Measurements from ENCODE around the gene HOXB4. TPM values are rescaled to one million over a fixed set of nuclear protein-coding genes. Genes with fewer than 3 reads are reported as not detected.
A peak's percentile ranks its signal among the peaks of the same experiment; 100 is the strongest.

HOXB4 gene
- total and polyA plus RNA-seq, 8 donors = 0.45 to 5.1 (median 2.1) TPM; not detected in 2

DNA sequence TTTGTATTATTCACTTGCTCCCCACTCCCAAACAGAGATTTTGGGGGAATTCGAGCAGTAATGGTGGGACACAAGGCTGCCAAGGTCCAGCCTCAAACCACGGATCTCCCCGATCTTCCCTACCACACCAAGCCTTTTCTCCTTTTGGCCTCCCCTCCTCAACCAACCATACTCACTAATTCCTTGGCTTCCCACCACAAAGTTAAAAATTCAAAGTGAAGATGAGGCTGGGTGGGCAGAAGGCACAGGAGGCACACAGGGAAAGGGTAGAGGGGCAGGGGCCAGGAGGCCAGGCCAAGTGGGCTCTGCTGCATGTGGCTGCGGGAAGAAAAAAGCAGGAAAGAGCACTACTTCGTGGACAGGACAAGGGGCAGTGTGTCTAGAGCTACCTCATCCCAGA is 15.2 kb downstream of the HOXB4 start:
- TF ChIP-seq POLR2AphosphoS5 (IDR thresholded peaks at IDR 0.05) (no peak), POLR2A (IDR thresholded peaks at IDR 0.05) (no peak), EP300 (IDR thresholded peaks at IDR 0.05) (no peak)
- TF ChIP-seq, protein P1, sequence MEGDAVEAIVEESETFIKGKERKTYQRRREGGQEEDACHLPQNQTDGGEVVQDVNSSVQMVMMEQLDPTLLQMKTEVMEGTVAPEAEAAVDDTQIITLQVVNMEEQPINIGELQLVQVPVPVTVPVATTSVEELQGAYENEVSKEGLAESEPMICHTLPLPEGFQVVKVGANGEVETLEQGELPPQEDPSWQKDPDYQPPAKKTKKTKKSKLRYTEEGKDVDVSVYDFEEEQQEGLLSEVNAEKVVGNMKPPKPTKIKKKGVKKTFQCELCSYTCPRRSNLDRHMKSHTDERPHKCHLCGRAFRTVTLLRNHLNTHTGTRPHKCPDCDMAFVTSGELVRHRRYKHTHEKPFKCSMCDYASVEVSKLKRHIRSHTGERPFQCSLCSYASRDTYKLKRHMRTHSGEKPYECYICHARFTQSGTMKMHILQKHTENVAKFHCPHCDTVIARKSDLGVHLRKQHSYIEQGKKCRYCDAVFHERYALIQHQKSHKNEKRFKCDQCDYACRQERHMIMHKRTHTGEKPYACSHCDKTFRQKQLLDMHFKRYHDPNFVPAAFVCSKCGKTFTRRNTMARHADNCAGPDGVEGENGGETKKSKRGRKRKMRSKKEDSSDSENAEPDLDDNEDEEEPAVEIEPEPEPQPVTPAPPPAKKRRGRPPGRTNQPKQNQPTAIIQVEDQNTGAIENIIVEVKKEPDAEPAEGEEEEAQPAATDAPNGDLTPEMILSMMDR (IDR thresholded peaks at IDR 0.05) = no peak
- no peaks in the 10 kb centered on the region for H3K9me3 ChIP-seq
- H3K4me3 ChIP-seq = peak overlapping the region in 2 of 4 donors; percentile 39 to 46
- intact Hi-C loops (cut with DNase I; ENCODE audit: low total_unique reads) = no loop called here
- H3K27me3 ChIP-seq = peaks cover 0 to 90% (median 28%) of the 10 kb centered on the region in 3 donors
- 42 to 52% (median 50%) methylated on average over 5 of the region's 5 CpGs for WGBS, 5 donors
- peak overlapping the region in 3 of 5 donors; percentile 93 to 95 (median 93) for H3K27ac ChIP-seq
- H3K36me3 ChIP-seq = no peaks in the 10 kb centered on the region
- peaks cover 45 to 99% (median 73%) of the 10 kb centered on the region in 4 donors for H3K4me1 ChIP-seq
- DNase-seq = no peak

DNA sequence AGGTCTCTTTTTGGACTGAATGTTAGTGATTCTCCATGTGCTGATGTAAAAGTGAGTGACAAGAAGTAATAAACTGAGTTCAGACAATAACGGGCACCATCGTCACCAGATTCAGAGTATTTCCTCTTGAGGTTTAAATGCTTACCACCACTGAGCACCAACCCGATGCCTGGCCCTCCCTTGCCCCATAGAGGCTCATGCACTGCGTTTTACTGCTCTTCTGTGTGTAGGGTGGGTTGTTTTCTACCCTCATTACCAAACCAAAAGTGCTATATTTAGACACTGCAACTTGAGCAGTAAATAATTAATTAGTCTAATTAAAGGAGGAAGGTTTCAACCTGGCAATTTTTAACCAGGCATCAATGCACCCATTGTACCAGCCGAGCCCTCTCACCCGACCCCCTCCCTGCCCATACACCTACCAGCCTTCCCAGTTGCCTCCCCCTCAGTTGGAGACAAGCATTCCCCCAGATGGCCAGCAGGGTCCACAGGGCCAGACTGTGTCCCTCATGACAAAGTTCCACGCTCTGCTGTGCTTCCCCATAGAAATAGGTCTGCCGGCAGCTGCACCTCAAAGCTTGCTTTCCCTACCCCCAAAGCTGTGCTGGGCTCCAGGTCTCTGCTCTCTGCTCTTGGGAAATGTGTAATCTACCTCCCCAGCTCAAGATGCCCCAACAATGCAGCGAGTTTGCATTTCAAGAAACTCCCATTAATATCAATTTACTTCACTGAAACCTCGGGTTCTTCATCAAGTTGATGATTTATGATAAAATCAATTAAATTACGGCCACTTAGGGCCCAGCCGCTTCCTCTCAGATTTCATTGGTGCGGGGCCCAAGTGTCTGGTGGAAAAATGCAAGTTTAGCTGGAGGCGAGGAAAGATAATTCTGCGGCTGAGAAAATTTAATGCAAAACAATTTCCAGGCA is 16.0 kb downstream of the HOXB4 start:
- Histone ChIP-seq H3K4me1 (peaks cover 45 to 99% (median 74%) of the 10 kb centered on the region in 4 donors), H3K4me3 (no peak overlapping the region), H3K9me3 (no peaks in the 10 kb centered on the region), H3K27ac (peak overlapping the region in 3 of 5 donors; percentile 93 to 95 (median 93)), H3K27me3 (peaks cover 0 to 90% (median 28%) of the 10 kb centered on the region in 3 donors), H3K36me3 (no peaks in the 10 kb centered on the region)
- intact Hi-C loops (cut with DNase I; ENCODE audit: low total_unique reads) = no loop called here
- 42 to 61% (median 53%) methylated on average over 15 of the region's 15 CpGs for WGBS, 5 donors
- TF ChIP-seq POLR2AphosphoS5 (IDR thresholded peaks at IDR 0.05) (no peak), POLR2A (IDR thresholded peaks at IDR 0.05) (no peak)
- TF ChIP-seq, protein P1 (IDR thresholded peaks at IDR 0.05) = peak in 2 of 7 experiments; percentile 11 to 16
- DNase-seq = no peak

DNA sequence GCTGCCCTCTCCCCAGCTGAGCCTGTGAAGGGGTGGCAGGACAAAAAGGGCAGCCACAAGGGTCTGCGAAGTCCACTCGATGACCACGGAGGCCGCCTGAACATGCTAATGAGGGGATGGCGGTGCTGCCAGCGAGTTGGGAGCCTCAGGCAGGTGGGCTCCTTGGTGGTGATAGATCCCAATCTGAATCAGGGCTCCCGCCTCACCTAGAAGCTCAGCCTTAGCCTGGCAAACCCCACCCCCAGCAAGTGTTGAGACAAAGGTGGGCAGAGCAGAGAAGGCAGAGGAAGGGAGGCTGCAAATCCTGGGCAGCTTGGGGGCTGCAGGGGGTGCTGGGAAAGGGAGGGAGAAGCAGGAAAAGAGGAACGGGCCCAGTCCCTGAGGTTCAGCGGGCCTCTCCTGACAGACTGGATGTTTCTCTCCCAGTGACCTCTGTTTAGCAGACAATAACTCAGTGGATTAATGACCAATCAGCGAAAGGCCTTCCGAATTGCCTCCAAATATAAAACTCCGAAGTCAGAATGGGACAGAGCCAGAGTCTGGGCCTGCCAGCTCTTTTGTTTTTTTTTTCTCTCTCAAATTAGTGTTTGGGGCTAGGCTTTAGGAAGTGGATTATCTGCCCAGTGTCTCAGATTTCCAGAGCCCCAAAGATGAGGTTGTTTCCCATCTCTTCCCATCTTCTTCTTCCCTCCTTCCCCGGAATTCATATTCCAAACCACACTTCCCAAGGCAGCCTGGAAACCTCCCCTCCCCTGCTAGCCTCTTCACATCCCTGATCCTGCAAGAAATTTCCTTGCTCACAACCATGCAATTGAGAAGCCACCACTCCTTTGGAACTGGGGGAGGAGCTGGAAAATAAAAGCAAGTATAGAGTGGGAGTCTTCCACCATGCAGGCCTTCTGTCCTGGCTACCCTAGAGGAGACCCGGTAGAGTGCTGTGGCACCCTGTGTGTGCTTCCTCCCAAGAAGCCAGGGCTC is 18.0 kb downstream of the HOXB4 start:
- peaks cover 48 to 99% (median 73%) of the 10 kb centered on the region in 4 donors for H3K4me1 ChIP-seq
- intact Hi-C loops (cut with DNase I; ENCODE audit: low total_unique reads) = no loop called here
- TF ChIP-seq EP300 (IDR thresholded peaks at IDR 0.05) (no peak), POLR2A (IDR thresholded peaks at IDR 0.05) (no peak)

DNA sequence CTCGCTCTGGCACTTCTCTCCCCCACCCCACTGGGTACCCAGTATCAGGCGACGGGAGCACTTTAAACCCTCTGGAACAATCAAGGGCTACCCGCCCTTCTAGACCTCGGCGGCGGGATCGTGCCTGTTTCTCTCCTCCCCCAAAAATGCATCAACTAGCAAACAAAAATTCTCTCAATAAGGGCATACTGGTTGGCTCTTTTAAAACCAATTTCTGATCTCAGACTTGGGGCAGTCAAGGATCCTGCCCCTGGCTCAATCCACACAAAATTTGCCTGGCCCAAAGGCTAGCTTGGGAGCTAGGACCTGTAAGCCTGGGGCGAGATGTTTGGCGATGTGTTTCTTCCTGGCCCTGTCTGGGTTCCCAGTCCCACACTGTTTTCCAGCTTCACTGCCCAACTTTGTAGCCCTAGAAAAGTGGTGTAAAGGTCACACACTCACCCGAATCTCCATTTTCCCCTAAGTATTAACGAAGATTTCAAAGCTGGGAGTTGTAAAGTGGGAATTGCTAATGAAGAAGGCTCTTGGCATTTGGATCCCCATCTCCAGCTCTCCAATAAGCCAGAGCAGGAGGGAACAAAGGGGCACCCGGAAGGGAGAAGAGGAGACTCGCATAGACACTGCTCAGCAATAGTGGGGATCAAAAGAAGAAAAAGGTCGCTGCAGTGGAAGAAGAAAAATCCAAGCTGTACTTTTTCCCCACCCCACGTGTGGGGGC is 18.9 kb downstream of the HOXB4 start:
- Histone ChIP-seq H3K4me1 (peaks cover 42 to 96% (median 68%) of the 10 kb centered on the region in 4 donors), H3K4me3 (no peak overlapping the region), H3K27ac (peak overlapping the region; percentile 51 to 95 (median 93)), H3K9me3 (no peaks in the 10 kb centered on the region), H3K27me3 (peaks cover 0 to 90% (median 34%) of the 10 kb centered on the region in 3 donors), H3K36me3 (no peaks in the 10 kb centered on the region)
- 50 to 66% (median 60%) methylated on average over 16 of the region's 16 CpGs for WGBS, 5 donors
- intact Hi-C loops (cut with DNase I; ENCODE audit: low total_unique reads) = no loop called here
- TF ChIP-seq, protein P1 (IDR thresholded peaks at IDR 0.05) = no peak
- no peak for TF ChIP-seq EP300 (IDR thresholded peaks at IDR 0.05)
- no peak for TF ChIP-seq POLR2A (IDR thresholded peaks at IDR 0.05)
- no peak for TF ChIP-seq POLR2AphosphoS5 (IDR thresholded peaks at IDR 0.05)
- DNase-seq = no peak

More for the DNA sequence above, 18.0 kb downstream of the HOXB4 start:
- WGBS, 5 donors = 52 to 68% (median 66%) methylated on average over 14 of the region's 14 CpGs
- no peak for DNase-seq
- H3K27ac ChIP-seq = peak overlapping the region; percentile 42 to 95 (median 93)
- H3K9me3 ChIP-seq = no peaks in the 10 kb centered on the region
- H3K4me3 ChIP-seq = no peak overlapping the region
- no peaks in the 10 kb centered on the region for H3K36me3 ChIP-seq
- peaks cover 0 to 90% (median 32%) of the 10 kb centered on the region in 3 donors for H3K27me3 ChIP-seq
